ENCODE results near the gene OAS3. TPM values are rescaled to one million over a fixed set of nuclear protein-coding genes. Genes with fewer than 3 reads are reported as not detected.

Gene OAS3
- total and polyA plus RNA-seq, 2 donors (not counting 1 experiment from before 2014, with no cell fraction given) = 16.5 to 24.9 TPM

DNA sequence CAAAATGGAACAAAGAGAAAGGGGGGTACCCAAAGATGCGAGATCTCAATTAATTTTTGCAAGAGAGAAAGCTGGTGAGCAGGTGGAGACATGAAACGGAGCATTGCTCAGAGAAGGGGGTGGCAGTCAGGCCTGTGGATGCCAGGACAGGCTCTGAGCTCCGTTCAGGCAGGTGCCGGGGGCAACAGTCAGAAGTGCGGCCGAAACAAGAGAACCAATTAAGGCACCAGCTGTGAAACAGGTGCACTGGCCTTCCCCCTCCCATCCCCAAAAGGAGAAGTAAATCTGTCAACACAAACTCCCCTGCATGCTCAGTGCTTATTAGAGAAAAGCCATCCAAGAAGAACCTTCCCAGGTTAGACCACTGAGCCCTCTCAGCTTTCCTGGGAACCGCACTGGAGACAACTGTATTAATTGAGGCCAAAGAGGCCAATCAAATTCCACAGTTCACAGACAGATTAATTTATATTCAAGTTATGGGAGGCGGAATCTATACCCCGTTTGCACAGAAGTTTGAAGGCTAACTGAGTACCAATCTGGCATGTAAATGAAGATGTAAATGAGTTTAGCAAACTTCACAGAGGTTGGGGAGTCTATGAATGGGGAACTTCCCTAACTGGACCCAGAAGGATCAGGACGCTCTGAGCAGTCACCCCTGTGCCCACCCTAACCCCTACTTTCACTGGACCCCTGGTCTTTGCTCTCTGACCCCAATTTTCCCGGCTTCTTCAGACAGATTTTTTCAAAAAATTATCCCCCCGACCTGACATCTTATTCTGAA lies 60.9 kb downstream of the OAS3 start:
- H3K79me2 ChIP-seq (ENCODE audit: control insufficient read depth, insufficient read depth, low read length) = peaks cover 30% of the 10 kb centered on the region
- 0% methylated on average over 6 of the region's 12 CpGs for WGBS (ENCODE audit: insufficient coverage)
- no peak overlapping the region for H3K4me3 ChIP-seq (ENCODE audit: control extremely low read depth in 1 of 5, extremely low read depth in 1 of 5, insufficient read depth in 1 of 5, low read depth in 2 of 5, low read length in 4 of 5)
- H3K27ac Mint-ChIP-seq = peak overlapping the region; percentile 88
- no peaks in the 10 kb centered on the region for H3K9me3 Mint-ChIP-seq (ENCODE audit: insufficient read depth)
- DNase-seq (peak; percentile 78), ATAC-seq (ENCODE audit: low read depth) (peak; percentile 93)
- peaks cover 18 to 20% of the 10 kb centered on the region in 2 donors for H3K4me1 ChIP-seq (ENCODE audit: control insufficient read depth in 2 of 2, insufficient read depth in 2 of 2, low read length in 2 of 2)
- intact Hi-C loops (cut with micrococcal nuclease) = loop anchor here (2.0 kb wide), 2 partner anchors 16 to 76 kb away; no protein-coding TSS in a partner anchor
- H3K9me3 ChIP-seq (ENCODE audit: control extremely low read depth in 1 of 3, control insufficient read depth in 2 of 3, insufficient read depth in 1 of 3, low read length in 2 of 3) = peaks cover 0 to 1% (median 0%) of the 10 kb centered on the region in 3 donors
- POLR2A ChIA-PET = interaction anchor here (1.3 kb wide), 1 partner anchor 21 kb away, joined by 3 read pairs; the partner anchor contains the start of gene OAS2
- TF ChIP-seq CTCF (IDR thresholded peaks at IDR 0.05) (no peak), EZH2 (IDR thresholded peaks at IDR 0.05; ENCODE audit: borderline replicate concordance, insufficient read depth, low read depth, low read length, poor library complexity, severe bottlenecking) (no peak)
- no peaks in the 10 kb centered on the region for H3K27me3 ChIP-seq (replicated peaks in 1 of 4; ENCODE audit: control extremely low read depth in 1 of 4, control insufficient read depth in 3 of 4, insufficient read depth in 4 of 4, low read length in 3 of 4)
- no peak overlapping the region for H3K9ac ChIP-seq (ENCODE audit: low read length)
- peak overlapping the region; percentile 55 for H3K4me3 Mint-ChIP-seq
- H3K27ac ChIP-seq (ENCODE audit: low read length in 2 of 2) = peak overlapping the region; percentile 55 to 56
- H2AFZ ChIP-seq (ENCODE audit: insufficient read depth, low read depth, low read length, poor library complexity, severe bottlenecking) = peak overlapping the region; percentile 1
- peaks cover 15% of the 10 kb centered on the region for H4K20me1 ChIP-seq (ENCODE audit: control insufficient read depth, insufficient read depth, low read length, poor library complexity, severe bottlenecking)
- H3K27me3 Mint-ChIP-seq = no peaks in the 10 kb centered on the region
- H3K36me3 ChIP-seq (replicated peaks in 1 of 2; ENCODE audit: control extremely low read depth in 1 of 2, control insufficient read depth in 1 of 2, extremely low read depth in 1 of 2, insufficient read depth in 2 of 2, low read length in 1 of 2) = peaks cover 3 to 78% of the 10 kb centered on the region in 2 experiments
- CTCF ChIA-PET = interaction anchor here (0.7 to 2.1 kb wide), 8 partner anchors 8 to 99 kb away, joined by 3 to 12 read pairs (median 4); partner anchors contain the start of gene OAS2
- peak overlapping the region; percentile 35 for H3K4me2 ChIP-seq (replicated peaks; ENCODE audit: low read depth, low read length, poor library complexity, severe bottlenecking)
- H3K4me1 Mint-ChIP-seq = peaks cover 25% of the 10 kb centered on the region

GRCh38 chr12:113000433-113000832 lies 62.2 kb downstream of the OAS3 start:
- peaks cover 18 to 20% of the 10 kb centered on the region in 2 donors for H3K4me1 ChIP-seq (ENCODE audit: control insufficient read depth in 2 of 2, insufficient read depth in 2 of 2, low read length in 2 of 2)
- no peak overlapping the region for H3K4me3 ChIP-seq (ENCODE audit: control extremely low read depth in 1 of 5, extremely low read depth in 1 of 5, insufficient read depth in 1 of 5, low read depth in 2 of 5, low read length in 4 of 5)
- peaks cover 3 to 86% of the 10 kb centered on the region in 2 experiments for H3K36me3 ChIP-seq (replicated peaks in 1 of 2; ENCODE audit: control extremely low read depth in 1 of 2, control insufficient read depth in 1 of 2, extremely low read depth in 1 of 2, insufficient read depth in 2 of 2, low read length in 1 of 2)
- H3K4me2 ChIP-seq (replicated peaks; ENCODE audit: low read depth, low read length, poor library complexity, severe bottlenecking) = no peak overlapping the region
- DNase-seq = no peak
- peaks cover 15% of the 10 kb centered on the region for H4K20me1 ChIP-seq (ENCODE audit: control insufficient read depth, insufficient read depth, low read length, poor library complexity, severe bottlenecking)
- H3K9ac ChIP-seq (ENCODE audit: low read length) = no peak overlapping the region
- WGBS (ENCODE audit: insufficient coverage) = 98% methylated on average over 6 of the region's 6 CpGs
- H3K27me3 Mint-ChIP-seq = no peaks in the 10 kb centered on the region
- H3K4me1 Mint-ChIP-seq = peaks cover 25% of the 10 kb centered on the region
- TF ChIP-seq EZH2 (IDR thresholded peaks at IDR 0.05; ENCODE audit: borderline replicate concordance, insufficient read depth, low read depth, low read length, poor library complexity, severe bottlenecking) (no peak), CTCF (IDR thresholded peaks at IDR 0.05) (no peak)
- no peak for ATAC-seq (ENCODE audit: low read depth)
- no peak overlapping the region for H3K4me3 Mint-ChIP-seq
- H3K27ac Mint-ChIP-seq = no peak overlapping the region
- H3K9me3 ChIP-seq (ENCODE audit: control extremely low read depth in 1 of 3, control insufficient read depth in 2 of 3, insufficient read depth in 1 of 3, low read length in 2 of 3) = peaks cover 0 to 1% (median 0%) of the 10 kb centered on the region in 3 donors
- no peaks in the 10 kb centered on the region for H3K9me3 Mint-ChIP-seq (ENCODE audit: insufficient read depth)
- intact Hi-C loops (cut with micrococcal nuclease) = no loop called here
- ChIA-PET POLR2A (no interaction called here), CTCF (interaction anchor here (1.0 to 1.6 kb wide), 3 partner anchors 8 to 22 kb away, joined by 3 to 7 read pairs (median 6); partner anchors contain the start of gene OAS2)
- H3K27me3 ChIP-seq (replicated peaks in 1 of 4; ENCODE audit: control extremely low read depth in 1 of 4, control insufficient read depth in 3 of 4, insufficient read depth in 4 of 4, low read length in 3 of 4) = no peaks in the 10 kb centered on the region
- H3K27ac ChIP-seq (ENCODE audit: low read length in 2 of 2) = no peak overlapping the region
- H3K79me2 ChIP-seq (ENCODE audit: control insufficient read depth, insufficient read depth, low read length) = peaks cover 20% of the 10 kb centered on the region
- no peak overlapping the region for H2AFZ ChIP-seq (ENCODE audit: insufficient read depth, low read depth, low read length, poor library complexity, severe bottlenecking)
